ENCODE data around the gene ALOX15.
"Not testable (repeated sequence)": the region's sequence is repeated elsewhere in the genome, so short reads cannot be mapped to it uniquely, and the experiment has no call there.

Gene ALOX15

GRCh38 chr17:4652997-4653396, 11.5 kb upstream of the ALOX15 start:
- TF ChIP-seq SUZ12 (IDR thresholded peaks at IDR 0.05; ENCODE audit: extremely low read depth, insufficient read depth, insufficient read length) (no peak), YY1 (IDR thresholded peaks at IDR 0.05; ENCODE audit: insufficient read depth, insufficient read length) (no peak), ZNF274 (IDR thresholded peaks at IDR 0.05; ENCODE audit: low read depth, low read length) (no peak)
- Histone ChIP-seq H3K4me3 (ENCODE audit: insufficient read length, low read depth) (no peak overlapping the region), H3K27me3 (ENCODE audit: insufficient read depth, insufficient read length) (no peaks in the 10 kb centered on the region), H3K36me3 (ENCODE audit: insufficient read depth, insufficient read length, low read length) (no peaks in the 10 kb centered on the region), H3K4me1 (ENCODE audit: insufficient read depth, insufficient read length) (no peaks in the 10 kb centered on the region), H3K9ac (ENCODE audit: insufficient read length, low read depth) (no peak overlapping the region), H3K9me3 (ENCODE audit: insufficient read depth, low read length) (no peaks in the 10 kb centered on the region)
- DNase-seq (ENCODE audit: low read depth, low spot score), result no peak

DNA sequence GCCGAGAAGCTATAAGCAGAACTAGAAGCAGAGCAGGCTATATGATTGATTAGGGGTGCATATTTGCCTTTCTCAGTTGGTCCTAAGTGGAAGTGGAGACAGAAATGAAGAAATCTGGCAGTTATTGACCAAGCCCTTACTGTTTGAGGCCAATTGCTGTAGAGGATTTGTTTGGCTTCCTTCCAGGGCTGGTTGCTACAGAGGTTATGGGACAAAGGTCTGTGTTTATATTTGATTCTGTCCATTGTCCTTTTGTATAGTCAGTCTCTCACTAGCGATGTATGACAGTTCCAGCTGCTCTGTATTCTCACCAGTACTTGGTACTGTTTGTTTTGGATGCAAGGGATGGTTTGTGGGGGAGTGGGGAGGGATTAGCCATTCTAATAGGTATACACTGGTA, 7.3 kb upstream of the ALOX15 start:
- Histone ChIP-seq H3K27me3 (ENCODE audit: insufficient read depth, insufficient read length) (peaks cover 2% of the 10 kb centered on the region), H3K36me3 (ENCODE audit: insufficient read depth, insufficient read length, low read length) (no peaks in the 10 kb centered on the region), H3K9me3 (ENCODE audit: insufficient read depth, low read length) (no peaks in the 10 kb centered on the region), H3K9ac (ENCODE audit: insufficient read length, low read depth) (no peak overlapping the region), H3K4me1 (ENCODE audit: insufficient read depth, insufficient read length) (peaks cover 2% of the 10 kb centered on the region), H3K4me3 (ENCODE audit: insufficient read length, low read depth) (no peak overlapping the region)
- TF ChIP-seq YY1 (IDR thresholded peaks at IDR 0.05; ENCODE audit: insufficient read depth, insufficient read length), result no peak
- no peak for TF ChIP-seq ZNF274 (IDR thresholded peaks at IDR 0.05; ENCODE audit: low read depth, low read length)
- no peak for TF ChIP-seq SUZ12 (IDR thresholded peaks at IDR 0.05; ENCODE audit: extremely low read depth, insufficient read depth, insufficient read length)
- DNase-seq (ENCODE audit: low read depth, low spot score), result no peak

GRCh38 chr17:4645642-4646041, 4.2 kb upstream of the ALOX15 start:
- DNase-seq (ENCODE audit: low read depth, low spot score), result no peak

DNA sequence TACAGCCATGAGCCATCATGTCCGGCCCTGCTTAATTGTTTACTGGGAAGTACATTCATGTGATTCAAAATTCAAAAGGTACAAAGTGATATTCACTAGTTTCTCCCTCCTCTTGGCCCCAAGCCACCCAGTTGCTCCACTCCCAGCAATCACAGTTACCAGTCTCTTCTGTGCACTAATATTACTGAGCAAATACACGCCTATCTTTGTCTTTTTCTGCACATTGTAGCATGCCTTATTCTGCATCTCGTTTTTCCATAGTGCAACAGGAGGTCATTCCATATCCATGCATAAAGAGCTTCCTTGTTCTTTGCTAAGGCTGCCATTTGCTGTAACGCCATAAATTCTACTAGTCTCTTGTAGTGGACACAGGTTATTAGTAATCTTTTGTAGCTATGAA, 2.2 kb upstream of the ALOX15 start:
- no peak for DNase-seq (ENCODE audit: low read depth, low spot score)
- Histone ChIP-seq H3K4me1 (ENCODE audit: insufficient read depth, insufficient read length) (peaks cover 7% of the 10 kb centered on the region), H3K9ac (ENCODE audit: insufficient read length, low read depth) (no peak overlapping the region), H3K36me3 (ENCODE audit: insufficient read depth, insufficient read length, low read length) (no peaks in the 10 kb centered on the region), H3K9me3 (ENCODE audit: insufficient read depth, low read length) (no peaks in the 10 kb centered on the region), H3K4me3 (ENCODE audit: insufficient read length, low read depth) (no peak overlapping the region), H3K27me3 (ENCODE audit: insufficient read depth, insufficient read length) (peaks cover 41% of the 10 kb centered on the region)
- TF ChIP-seq SUZ12 (IDR thresholded peaks at IDR 0.05; ENCODE audit: extremely low read depth, insufficient read depth, insufficient read length), result no peak
- TF ChIP-seq YY1 (IDR thresholded peaks at IDR 0.05; ENCODE audit: insufficient read depth, insufficient read length), result no peak
- TF ChIP-seq ZNF274 (IDR thresholded peaks at IDR 0.05; ENCODE audit: low read depth, low read length), result no peak

More at GRCh38 chr17:4645642-4646041, 4.2 kb upstream of the ALOX15 start:
- Histone ChIP-seq H3K36me3 (ENCODE audit: insufficient read depth, insufficient read length, low read length) (no peaks in the 10 kb centered on the region), H3K4me1 (ENCODE audit: insufficient read depth, insufficient read length) (peaks cover 7% of the 10 kb centered on the region), H3K9me3 (ENCODE audit: insufficient read depth, low read length) (no peaks in the 10 kb centered on the region), H3K4me3 (ENCODE audit: insufficient read length, low read depth) (no peak overlapping the region), H3K9ac (ENCODE audit: insufficient read length, low read depth) (no peak overlapping the region), H3K27me3 (ENCODE audit: insufficient read depth, insufficient read length) (peaks cover 32% of the 10 kb centered on the region)
- TF ChIP-seq ZNF274 (IDR thresholded peaks at IDR 0.05; ENCODE audit: low read depth, low read length) (no peak), YY1 (IDR thresholded peaks at IDR 0.05; ENCODE audit: insufficient read depth, insufficient read length) (no peak), SUZ12 (IDR thresholded peaks at IDR 0.05; ENCODE audit: extremely low read depth, insufficient read depth, insufficient read length) (no peak)

DNA sequence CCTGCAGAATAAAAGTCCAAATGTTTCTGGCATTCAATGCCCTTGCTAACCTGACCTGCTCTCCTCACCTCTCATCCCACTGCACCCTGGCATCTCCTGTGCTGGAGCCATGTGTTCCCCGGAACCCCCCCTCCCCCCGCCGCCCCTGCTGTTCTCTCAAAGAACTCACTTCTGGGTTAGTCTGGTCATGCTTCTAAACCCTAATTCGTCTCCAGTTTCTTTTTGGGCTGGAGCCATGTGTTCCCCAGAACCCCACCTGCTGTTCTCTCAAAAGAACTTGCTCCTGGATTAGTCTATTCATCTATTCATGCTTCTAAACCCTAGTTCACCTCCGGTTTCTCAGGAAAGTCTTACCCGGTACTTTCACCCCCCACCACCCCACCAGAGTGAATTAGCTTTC, 808 bp upstream of the ALOX15 start:
- Histone ChIP-seq H3K36me3 (ENCODE audit: insufficient read depth, insufficient read length, low read length) (no peaks in the 10 kb centered on the region), H3K9me3 (ENCODE audit: insufficient read depth, low read length) (no peaks in the 10 kb centered on the region), H3K27me3 (ENCODE audit: insufficient read depth, insufficient read length) (peaks cover 51% of the 10 kb centered on the region), H3K4me3 (ENCODE audit: insufficient read length, low read depth) (no peak overlapping the region), H3K9ac (ENCODE audit: insufficient read length, low read depth) (no peak overlapping the region), H3K4me1 (ENCODE audit: insufficient read depth, insufficient read length) (peaks cover 7% of the 10 kb centered on the region)
- no peak for DNase-seq (ENCODE audit: low read depth, low spot score)
- no peak for TF ChIP-seq ZNF274 (IDR thresholded peaks at IDR 0.05; ENCODE audit: low read depth, low read length)
- TF ChIP-seq SUZ12 (IDR thresholded peaks at IDR 0.05; ENCODE audit: extremely low read depth, insufficient read depth, insufficient read length), result no peak
- TF ChIP-seq YY1 (IDR thresholded peaks at IDR 0.05; ENCODE audit: insufficient read depth, insufficient read length), result no peak

DNA sequence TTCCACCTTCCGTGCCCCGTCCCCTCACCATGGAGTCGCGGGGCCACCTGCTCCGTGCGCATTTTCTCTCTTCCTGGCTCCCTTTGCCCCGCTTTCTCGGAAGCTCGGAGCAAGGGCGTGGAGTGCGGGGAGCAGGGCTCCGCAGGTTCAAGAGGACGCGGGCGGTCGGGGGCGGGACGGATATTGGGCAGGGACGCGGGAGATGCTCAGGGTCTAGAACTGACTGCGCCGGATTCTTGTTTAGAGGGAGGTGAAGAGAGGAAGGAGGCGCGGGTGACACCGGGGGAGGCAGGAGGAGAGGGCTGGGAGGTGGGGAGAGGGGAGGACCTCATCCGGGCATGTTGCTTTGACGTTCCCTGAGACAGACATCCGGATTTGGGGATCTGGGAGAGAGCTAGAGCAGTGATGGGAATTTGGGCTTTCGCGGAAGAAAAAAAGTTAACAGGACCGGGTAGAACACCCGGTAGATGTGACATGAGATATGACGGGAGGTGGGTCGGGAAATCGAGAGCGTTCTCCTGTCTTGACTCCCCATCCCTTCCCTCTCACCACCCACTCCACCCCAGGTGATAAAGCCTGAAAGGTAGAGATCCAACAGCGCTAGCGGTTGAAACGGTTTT, 799 bp downstream of the ALOX15 start:
- not testable (repeated sequence) for DNase-seq (ENCODE audit: low read depth, low spot score); H3K9me3 ChIP-seq (ENCODE audit: insufficient read depth, low read length); H3K9ac ChIP-seq (ENCODE audit: insufficient read length, low read depth); H3K4me1 ChIP-seq (ENCODE audit: insufficient read depth, insufficient read length); H3K36me3 ChIP-seq (ENCODE audit: insufficient read depth, insufficient read length, low read length)
- Histone ChIP-seq H3K27me3 (ENCODE audit: insufficient read depth, insufficient read length) (peaks cover 66% of the 10 kb centered on the region), H3K4me3 (ENCODE audit: insufficient read length, low read depth) (peak overlapping the region; percentile 16)

- not testable (repeated sequence) for H3K9me3 ChIP-seq (ENCODE audit: insufficient read depth, low read length); H3K4me3 ChIP-seq (ENCODE audit: insufficient read length, low read depth); H3K4me1 ChIP-seq (ENCODE audit: insufficient read depth, insufficient read length); H3K36me3 ChIP-seq (ENCODE audit: insufficient read depth, insufficient read length, low read length); H3K9ac ChIP-seq (ENCODE audit: insufficient read length, low read depth)
- peaks cover 66% of the 10 kb centered on the region for H3K27me3 ChIP-seq (ENCODE audit: insufficient read depth, insufficient read length)
- peak; percentile 47 for DNase-seq (ENCODE audit: low read depth, low spot score)
These were observed 2.0 kb downstream of the ALOX15 start for GRCh38 chr17:4639301-4640059.

GRCh38 chr17:4638766-4639165, 2.7 kb downstream of the ALOX15 start:
- not testable (repeated sequence) for H3K36me3 ChIP-seq (ENCODE audit: insufficient read depth, insufficient read length, low read length); DNase-seq (ENCODE audit: low read depth, low spot score); H3K9ac ChIP-seq (ENCODE audit: insufficient read length, low read depth); H3K4me1 ChIP-seq (ENCODE audit: insufficient read depth, insufficient read length); H3K4me3 ChIP-seq (ENCODE audit: insufficient read length, low read depth); H3K9me3 ChIP-seq (ENCODE audit: insufficient read depth, low read length)
- H3K27me3 ChIP-seq (ENCODE audit: insufficient read depth, insufficient read length), result peaks cover 65% of the 10 kb centered on the region
